HG02610 (cell line): Measurements from ENCODE around the gene CLTCL1.
"Not testable (repeated sequence)": the region's sequence is repeated elsewhere in the genome, so short reads cannot be mapped to it uniquely, and the experiment has no call there.

Experiments
- ATAC-seq: cut with Tn5 transposase; IDR thresholded peaks from one replicate; pipeline ENCODE4 v1.9.1; 2021; ENCODE audit warnings: mild to moderate bottlenecking, moderate library complexity; ENCODE audit not compliant: unreplicated experiment

The CLTCL1 gene

GRCh38 chr22:19177164-19178064 is 114.1 kb downstream of the CLTCL1 start:
- no peak for ATAC-seq

GRCh38 chr22:19176732-19177131 is 114.8 kb downstream of the CLTCL1 start:
- no peak for ATAC-seq

- ATAC-seq: no peak
These were observed 115.3 kb downstream of the CLTCL1 start for GRCh38 chr22:19176175-19176643.

GRCh38 chr22:19175602-19176174 is 115.8 kb downstream of the CLTCL1 start:
- ATAC-seq: no peak

DNA sequence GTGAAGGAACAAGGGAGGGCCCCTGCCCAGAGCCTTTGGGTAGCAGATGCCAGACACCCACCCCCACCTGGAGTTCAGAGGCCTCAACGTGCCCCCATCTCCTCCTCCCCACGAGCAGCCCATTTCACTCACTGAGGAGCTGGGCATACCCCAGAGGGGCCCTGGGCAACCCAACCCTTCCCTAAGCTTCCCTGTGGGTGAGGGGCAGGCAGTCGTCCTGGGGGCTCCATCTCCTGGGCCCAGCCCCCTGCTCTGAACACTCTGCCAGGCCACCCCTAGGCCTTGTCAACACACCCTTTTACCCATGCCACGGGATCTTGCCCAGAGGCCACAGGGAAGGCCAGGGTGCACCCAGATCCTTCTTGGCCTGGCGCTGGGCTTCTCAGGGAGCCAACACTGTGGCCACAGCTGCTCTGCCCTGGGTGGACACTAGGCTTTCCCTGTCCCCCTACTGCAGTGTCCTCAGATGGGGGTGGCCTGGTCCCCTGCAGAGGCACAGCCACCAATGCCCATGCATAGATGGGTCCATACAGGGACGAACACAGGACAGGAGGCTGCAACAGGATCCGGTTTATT is 116.4 kb downstream of the CLTCL1 start:
- no peak for ATAC-seq

- no peak for ATAC-seq
These were observed 117.2 kb downstream of the CLTCL1 start for GRCh38 chr22:19174106-19175025.

GRCh38 chr22:19173047-19174035 is 118.2 kb downstream of the CLTCL1 start:
- ATAC-seq: no peak

- ATAC-seq: no peak
These were observed 119.1 kb downstream of the CLTCL1 start for GRCh38 chr22:19172213-19173046.

GRCh38 chr22:19169947-19170318 is 121.6 kb downstream of the CLTCL1 start:
- no peak for ATAC-seq

- ATAC-seq: no peak
These were observed 122.2 kb downstream of the CLTCL1 start for GRCh38 chr22:19169002-19169946.

DNA sequence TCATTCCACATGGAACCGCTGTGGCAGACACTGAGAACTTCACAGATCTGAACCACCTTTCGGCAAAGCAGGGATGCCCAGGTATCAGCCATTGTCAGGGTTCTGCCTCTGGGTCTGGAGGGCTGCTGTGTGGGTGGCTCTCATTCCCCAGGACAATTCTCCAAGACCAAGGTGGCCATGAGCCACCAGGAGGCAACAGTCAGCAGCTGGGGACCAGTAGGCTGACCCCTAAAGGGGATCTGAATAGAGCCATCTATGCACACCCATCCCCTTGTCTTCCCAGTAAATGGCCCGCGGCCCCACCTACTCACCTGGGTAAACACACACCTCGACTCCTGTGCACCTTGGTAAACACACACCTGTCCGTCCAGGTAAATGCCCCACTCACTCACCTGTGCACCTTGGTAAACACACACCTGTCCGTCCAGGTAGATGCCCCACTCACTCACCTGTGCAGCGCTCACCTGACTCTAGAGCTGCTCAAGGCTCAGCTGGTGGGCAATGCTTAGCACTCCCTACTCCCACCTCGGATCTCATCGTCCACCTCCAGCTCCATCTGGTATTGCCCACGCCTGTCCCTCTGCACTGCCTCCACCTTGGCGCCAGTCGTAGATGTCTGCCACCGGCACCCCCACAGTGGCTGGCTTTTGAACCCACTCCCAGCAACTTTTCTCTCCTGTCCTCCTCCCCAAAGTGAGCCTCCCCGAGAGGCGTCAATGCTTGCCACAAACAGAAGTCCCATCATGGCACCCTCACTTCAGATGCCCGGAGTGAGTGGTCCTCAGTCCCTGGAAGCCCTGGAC is 123.2 kb downstream of the CLTCL1 start:
- no peak for ATAC-seq

- ATAC-seq: no peak
These were observed 124.2 kb downstream of the CLTCL1 start for GRCh38 chr22:19167106-19167869.

GRCh38 chr22:19166421-19166820 is 125.1 kb downstream of the CLTCL1 start:
- no peak for ATAC-seq

DNA sequence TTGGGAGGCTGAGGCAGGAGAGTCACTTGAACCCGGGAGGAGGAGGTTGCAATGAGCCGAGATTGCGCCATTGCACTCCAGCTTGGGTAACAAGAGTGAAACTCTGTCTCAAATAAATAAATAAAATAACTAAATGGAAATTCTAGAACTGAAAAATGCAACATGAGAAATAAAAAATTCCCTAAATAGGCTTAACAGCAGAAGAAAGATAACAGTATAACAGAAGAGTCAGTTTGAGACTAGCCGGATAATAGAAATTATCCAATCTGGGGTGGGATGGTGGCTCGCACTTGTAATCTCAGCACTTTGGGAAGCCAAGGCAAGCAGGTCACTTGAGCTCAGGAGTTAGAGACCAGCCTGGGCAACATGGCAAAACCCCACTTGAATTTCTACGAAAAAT is 127.1 kb downstream of the CLTCL1 start:
- ATAC-seq: no peak

DNA sequence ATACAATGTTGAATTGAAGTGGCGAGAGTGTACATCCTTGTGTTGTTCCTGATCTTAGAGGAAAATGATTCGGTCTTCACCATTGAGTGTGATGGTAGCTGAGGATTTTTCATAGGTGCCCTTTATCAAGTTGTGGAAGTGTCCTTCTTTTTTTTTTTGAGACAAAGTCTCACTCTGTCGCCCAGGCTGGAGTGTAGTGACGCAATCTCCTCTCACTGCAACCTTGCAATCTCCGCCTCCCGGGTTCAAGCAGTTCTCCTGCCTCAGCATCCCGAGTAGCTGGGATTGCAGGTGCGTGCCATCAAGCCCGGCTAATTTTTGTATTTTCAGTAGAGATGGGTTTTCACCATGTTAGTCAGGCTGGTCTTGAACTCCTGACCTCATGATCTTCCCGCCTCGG is 132.9 kb downstream of the CLTCL1 start:
- not testable (repeated sequence) for ATAC-seq

GRCh38 chr22:19156109-19156508 is 135.4 kb downstream of the CLTCL1 start:
- ATAC-seq: not testable (repeated sequence)
